GM12878 (cell line): ENCODE data around the gene KCNC4. TPM values are rescaled to one million over a fixed set of nuclear protein-coding genes. Genes with fewer than 3 reads are reported as not detected.

Experiments used
- ATAC-seq: fragments of 200-7000 bp; cut with Tn5 transposase; 3 replicates; pipeline ENCODE4 v1.9.1; 2020; ENCODE audit warnings: mild to moderate bottlenecking, moderate library complexity
- BruUV-seq: library from RNA; stranded (reverse); fragments of 400-500 nt; replicated peaks from 2 replicates; lab custom pipeline; 2021; lab: Mats Ljungman, UMichigan
- CTCF ChIA-PET: fragments of 300-600 bp; sonication (Branson Sonifier 250); formaldehyde crosslinking; extraction: SDS; loops from one replicate; lab custom pipeline; 2021; ENCODE audit warnings: inconsistent platforms; lab: Yijun Ruan, JAX
- POLR2A ChIA-PET: fragments of 350-600 bp; formaldehyde crosslinking; extraction: SDS; loops from one replicate; lab custom pipeline; 2021; ENCODE audit warnings: inconsistent platforms; lab: Charles Lee
- RAD21 ChIA-PET: fragments of 300-600 bp; sonication (Branson Sonifier 250); formaldehyde crosslinking; loops from one replicate; lab custom pipeline; 2023; ENCODE audit warnings: antibody characterized with exemption; ENCODE audit not compliant: unreplicated experiment; lab: Charles Lee
- SMC1A ChIA-PET: fragments of 300-600 bp; sonication (Branson Sonifier 250); formaldehyde crosslinking; loops from one replicate; lab custom pipeline; 2023; ENCODE audit not compliant: unreplicated experiment, uncharacterized antibody; lab: Charles Lee
- DNase-seq: peaks from one replicate; pipeline ENCODE4 v3.0.0-alpha.2; 2011; ENCODE audit warnings: low read depth, low spot score
- FAIRE-seq: peaks from 3 replicates; lab custom pipeline; 2011; peaks lifted over from hg19 to GRCh38; lab: Jason Lieb, UNC
- H2AFZ ChIP-seq: 2 replicates; pipeline ENCODE4 v1.6.0; 2011; ENCODE audit warnings: low read depth, low read length, control low read depth; ENCODE audit not compliant: control insufficient read depth
- H3K27ac ChIP-seq: 2 replicates; pipeline ENCODE4 v1.5.1; 2011; ENCODE audit warnings: control low read depth; ENCODE audit not compliant: control insufficient read depth, insufficient read depth
- H3K27me3 ChIP-seq, 2 experiments: replicated peaks in 1 of 2; 2 replicates each; pipeline versions ENCODE4 v1.6.0 to v1.6.1; 2011; ENCODE audit warnings: low read length in 1 of 2; ENCODE audit not compliant: control insufficient read depth in 2 of 2, insufficient read depth in 2 of 2
- H3K36me3 ChIP-seq, 2 experiments: 2 replicates each; pipeline ENCODE4 v1.5.1; 2011; ENCODE audit warnings: low read length in 1 of 2; ENCODE audit not compliant: control insufficient read depth in 2 of 2, insufficient read depth in 2 of 2
- H3K4me1 ChIP-seq: 2 replicates; pipeline ENCODE4 v1.6.1; 2011; ENCODE audit warnings: mild to moderate bottlenecking, low read length, moderate library complexity, mixed read lengths; ENCODE audit not compliant: control insufficient read depth, insufficient read depth
- H3K4me2 ChIP-seq: 2 replicates; pipeline ENCODE4 v1.6.0; 2011; ENCODE audit warnings: control low read depth; ENCODE audit not compliant: control insufficient read depth, insufficient read depth
- H3K4me3 ChIP-seq: fragments of 200-600 bp; sonication (generic); 2 replicates; pipeline ENCODE4 v1.5.1; 2016
- H3K79me2 ChIP-seq: 2 replicates; pipeline ENCODE4 v1.6.0; 2011; ENCODE audit warnings: low read length; ENCODE audit not compliant: control insufficient read depth, insufficient read depth
- H3K9ac ChIP-seq: 2 replicates; pipeline ENCODE4 v1.8.0; 2011; ENCODE audit warnings: low read length, control low read depth, mixed read lengths; ENCODE audit not compliant: control insufficient read depth, insufficient read depth
- H3K9me3 ChIP-seq: replicated peaks from 3 replicates; pipeline ENCODE4 v1.5.1; 2011; ENCODE audit warnings: mild to moderate bottlenecking, low read length; ENCODE audit not compliant: control insufficient read depth, insufficient read depth
- H4K20me1 ChIP-seq: 2 replicates; pipeline ENCODE4 v1.6.0; 2011; ENCODE audit not compliant: control insufficient read depth, insufficient read depth
- CBX5 ChIP-seq: sonication (generic); IDR thresholded peaks from 2 replicates; pipeline ENCODE4 v1.6.1; 2016; ENCODE audit warnings: low read depth, moderate library complexity, mild to moderate bottlenecking, inconsistent platforms
- CHD1 ChIP-seq: IDR thresholded peaks from 2 replicates; pipeline ENCODE4 v1.6.1; 2012; ENCODE audit warnings: low read depth, low read length, improper control_type of control experiment
- ESRRA ChIP-seq: IDR thresholded peaks from 2 replicates; pipeline ENCODE4 v1.6.1; 2012; ENCODE audit warnings: mild to moderate bottlenecking, low read length, improper control_type of control experiment
- EZH2 ChIP-seq: IDR thresholded peaks from 2 replicates; pipeline ENCODE4 v1.6.1; 2012; ENCODE audit warnings: low read depth, mild to moderate bottlenecking, control low read depth, inconsistent platforms, low read length, borderline replicate concordance; ENCODE audit not compliant: control insufficient read depth
- POLR2AphosphoS2 ChIP-seq: IDR thresholded peaks from 2 replicates; pipeline ENCODE4 v1.6.1; 2011; ENCODE audit warnings: low read depth, mild to moderate bottlenecking, low read length, improper control_type of control experiment, moderate library complexity
- RB1 ChIP-seq: fragments of 450-650 bp; formaldehyde crosslinking; IDR thresholded peaks from 2 replicates; pipeline ENCODE4 v1.6.1; 2017; ENCODE audit warnings: mild to moderate bottlenecking, borderline replicate concordance
- SMAD1 ChIP-seq: fragments of 450-650 bp; IDR thresholded peaks from 2 replicates; pipeline ENCODE4 v1.6.1; 2018; ENCODE audit warnings: mild to moderate bottlenecking, low read depth; ENCODE audit not compliant: partially characterized antibody
- SUZ12 ChIP-seq: fragments of 200-600 bp; sonication (generic); IDR thresholded peaks from one replicate; pipeline ENCODE4 v1.6.1; 2018; ENCODE audit warnings: antibody characterized with exemption, mild to moderate bottlenecking; ENCODE audit not compliant: unreplicated experiment
- TBL1XR1 ChIP-seq: IDR thresholded peaks from 2 replicates; pipeline ENCODE4 v1.6.1; 2012; ENCODE audit warnings: low read depth, low read length, improper control_type of control experiment
- WRNIP1 ChIP-seq: IDR thresholded peaks from 2 replicates; pipeline ENCODE4 v1.6.1; 2011; ENCODE audit warnings: low read depth, low read length, improper control_type of control experiment, borderline replicate concordance
- WGBS: methylation state at CpG from one replicate; pipeline ENCODE4 v1.1.6; 2016; ENCODE audit warnings: low lambda C conversion rate; ENCODE audit not compliant: insufficient replicate concordance, insufficient coverage; ENCODE audit errors: missing lambda C conversion rate; 5-methylcytosine and 5-hydroxymethylcytosine counted together
- in situ Hi-C: fragments of 300-500 bp; cut with MboI; formaldehyde crosslinking; loops from 9 replicates; pipeline ENCODE4 v1.14.3; 2018; ENCODE audit warnings: mixed read lengths
- intact Hi-C: fragments of 100-400 bp; cut with micrococcal nuclease; formaldehyde crosslinking; loops from one replicate; pipeline ENCODE4 v1.14.2; 2022; ENCODE audit not compliant: unreplicated experiment
- polyA plus RNA-seq, 11 experiments: library from polyadenylated mRNA; depleted of rRNA in 4 of 11; unstranded in 6 of 11; stranded (reverse) in 5 of 11; fragments of >200 nt; fragmentation: Nextera tagmentation in 4 of 11; fragmentation: Illumina TruSeq in 1 of 11; extraction: Ambion mirVana in 4 of 11; extraction: Trizol in 1 of 11; gene quantifications; 1 replicate in 1 of 11; 2 replicates in 10 of 11; pipeline versions ENCODE4 v1.2.1 to v1.2.3, GENCODE V29; 2011 to 2016; ENCODE audit warnings: inconsistent platforms in 2 of 11, missing spikeins in 2 of 11, low read depth in 1 of 11
- total RNA-seq, 4 experiments: library from RNA; depleted of rRNA in 3 of 4; stranded (reverse); fragments of >200 nt in 3 of 4; fragmentation: Illumina TruSeq in 1 of 4; extraction: Trizol in 1 of 4; gene quantifications; 2 replicates each; pipeline versions ENCODE4 v1.2.1 to v1.2.3, GENCODE V29; 2013 to 2021
- TF ChIP-seq, protein P1 (sequence below): IDR thresholded peaks from 2 replicates; pipeline ENCODE4 v1.6.1; 2011; ENCODE audit warnings: mild to moderate bottlenecking, low read depth, low read length, moderate library complexity; ENCODE audit not compliant: insufficient replicate concordance
- TF ChIP-seq, protein P2 (sequence below): fragments of 450-650 bp; IDR thresholded peaks from 2 replicates; pipeline ENCODE4 v1.6.1; 2017; ENCODE audit warnings: mild to moderate bottlenecking
- TF ChIP-seq, protein P3 (sequence below): IDR thresholded peaks from 2 replicates; pipeline ENCODE4 v1.6.1; 2012; ENCODE audit warnings: low read depth, low read length, improper control_type of control experiment

The KCNC4 gene
- total and polyA plus RNA-seq, 10 of the 15 experiments (the other 5 are each of a cell fraction or from before 2014, with no cell fraction given), result 0.06 to 1.7 (median 0.36) TPM

DNA sequence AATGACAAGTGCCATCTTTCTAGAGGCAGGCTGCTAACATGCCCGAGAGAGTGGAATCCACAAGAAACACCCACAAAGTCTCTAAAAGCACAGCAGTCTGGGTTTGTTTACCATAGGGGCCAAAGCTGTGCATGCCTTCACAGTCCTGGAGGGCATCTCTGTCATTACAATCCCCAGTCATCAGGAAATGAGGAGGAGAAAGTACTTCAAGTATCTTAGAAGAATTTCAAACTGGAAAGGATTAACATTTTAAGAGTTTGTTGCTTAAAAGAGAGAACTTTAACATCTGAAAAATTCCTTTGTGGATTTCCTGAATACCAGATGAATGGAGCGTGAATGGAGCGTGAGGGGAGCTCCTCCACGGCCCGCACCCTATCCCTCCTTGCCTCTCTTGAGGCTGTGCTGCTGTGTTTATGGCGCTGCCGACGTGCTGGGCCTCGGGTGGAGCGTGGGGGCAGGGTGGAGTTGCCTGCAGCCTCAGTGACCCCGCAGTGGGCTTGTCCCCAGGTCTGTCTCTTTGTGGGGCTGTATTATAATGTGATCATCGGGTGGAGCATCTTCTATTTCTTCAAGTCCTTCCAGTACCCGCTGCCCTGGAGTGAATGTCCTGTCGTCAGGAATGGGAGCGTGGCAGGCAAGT lies 36.5 kb upstream of the KCNC4 start:
- ChIA-PET SMC1A (interaction anchor here (0.6 kb wide), 1 partner anchor 14 kb away, joined by 3 read pairs; no protein-coding TSS in a partner anchor), CTCF (no interaction called here), RAD21 (no interaction called here), POLR2A (interaction anchor here (0.6 kb wide), 1 partner anchor 10 kb away, joined by 3 read pairs; no protein-coding TSS in a partner anchor)
- DNase-seq (no peak), FAIRE-seq (no peak), ATAC-seq (no peak)
- Histone ChIP-seq H3K9me3 (no peaks in the 10 kb centered on the region), H3K27ac (no peak overlapping the region), H3K36me3 (no peaks in the 10 kb centered on the region), H3K4me2 (no peak overlapping the region), H3K79me2 (no peaks in the 10 kb centered on the region), H4K20me1 (no peaks in the 10 kb centered on the region), H3K4me3 (no peak overlapping the region), H3K27me3 (peaks cover 0 to 2% of the 10 kb centered on the region in 2 experiments; a peak in 3 of 4 replicates), H2AFZ (no peak overlapping the region), H3K4me1 (no peaks in the 10 kb centered on the region), H3K9ac (no peak overlapping the region)
- TF ChIP-seq SMAD1 (no peak), CHD1 (no peak), WRNIP1 (no peak), POLR2AphosphoS2 (no peak), SUZ12 (no peak), EZH2 (no peak), TBL1XR1 (no peak), RB1 (no peak), ESRRA (no peak), CBX5 (no peak)
- TF ChIP-seq, protein P1, sequence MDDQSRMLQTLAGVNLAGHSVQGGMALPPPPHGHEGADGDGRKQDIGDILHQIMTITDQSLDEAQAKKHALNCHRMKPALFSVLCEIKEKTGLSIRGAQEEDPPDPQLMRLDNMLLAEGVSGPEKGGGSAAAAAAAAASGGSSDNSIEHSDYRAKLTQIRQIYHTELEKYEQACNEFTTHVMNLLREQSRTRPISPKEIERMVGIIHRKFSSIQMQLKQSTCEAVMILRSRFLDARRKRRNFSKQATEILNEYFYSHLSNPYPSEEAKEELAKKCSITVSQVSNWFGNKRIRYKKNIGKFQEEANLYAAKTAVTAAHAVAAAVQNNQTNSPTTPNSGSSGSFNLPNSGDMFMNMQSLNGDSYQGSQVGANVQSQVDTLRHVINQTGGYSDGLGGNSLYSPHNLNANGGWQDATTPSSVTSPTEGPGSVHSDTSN, result no peak
- TF ChIP-seq, protein P2, sequence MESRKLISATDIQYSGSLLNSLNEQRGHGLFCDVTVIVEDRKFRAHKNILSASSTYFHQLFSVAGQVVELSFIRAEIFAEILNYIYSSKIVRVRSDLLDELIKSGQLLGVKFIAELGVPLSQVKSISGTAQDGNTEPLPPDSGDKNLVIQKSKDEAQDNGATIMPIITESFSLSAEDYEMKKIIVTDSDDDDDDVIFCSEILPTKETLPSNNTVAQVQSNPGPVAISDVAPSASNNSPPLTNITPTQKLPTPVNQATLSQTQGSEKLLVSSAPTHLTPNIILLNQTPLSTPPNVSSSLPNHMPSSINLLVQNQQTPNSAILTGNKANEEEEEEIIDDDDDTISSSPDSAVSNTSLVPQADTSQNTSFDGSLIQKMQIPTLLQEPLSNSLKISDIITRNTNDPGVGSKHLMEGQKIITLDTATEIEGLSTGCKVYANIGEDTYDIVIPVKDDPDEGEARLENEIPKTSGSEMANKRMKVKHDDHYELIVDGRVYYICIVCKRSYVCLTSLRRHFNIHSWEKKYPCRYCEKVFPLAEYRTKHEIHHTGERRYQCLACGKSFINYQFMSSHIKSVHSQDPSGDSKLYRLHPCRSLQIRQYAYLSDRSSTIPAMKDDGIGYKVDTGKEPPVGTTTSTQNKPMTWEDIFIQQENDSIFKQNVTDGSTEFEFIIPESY, result no peak
- TF ChIP-seq, protein P3, sequence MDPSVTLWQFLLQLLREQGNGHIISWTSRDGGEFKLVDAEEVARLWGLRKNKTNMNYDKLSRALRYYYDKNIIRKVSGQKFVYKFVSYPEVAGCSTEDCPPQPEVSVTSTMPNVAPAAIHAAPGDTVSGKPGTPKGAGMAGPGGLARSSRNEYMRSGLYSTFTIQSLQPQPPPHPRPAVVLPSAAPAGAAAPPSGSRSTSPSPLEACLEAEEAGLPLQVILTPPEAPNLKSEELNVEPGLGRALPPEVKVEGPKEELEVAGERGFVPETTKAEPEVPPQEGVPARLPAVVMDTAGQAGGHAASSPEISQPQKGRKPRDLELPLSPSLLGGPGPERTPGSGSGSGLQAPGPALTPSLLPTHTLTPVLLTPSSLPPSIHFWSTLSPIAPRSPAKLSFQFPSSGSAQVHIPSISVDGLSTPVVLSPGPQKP, result no peak
- BruUV-seq, result no TSS peak
- in situ Hi-C loops (no loop called here), intact Hi-C loops (no loop called here)
- WGBS, result 11% methylated on average over 15 of the region's 15 CpGs
